Inferior parietal cortex (tissue), 1 donor: ENCODE measurements around the gene BMP7.
"Not testable (repeated sequence)": the region's sequence is repeated elsewhere in the genome, so short reads cannot be mapped to it uniquely, and the experiment has no call there.

Experiments used
- DNase-seq: peaks from one replicate; pipeline ENCODE4 v3.0.0-alpha.2; 2016; ENCODE audit errors: extremely low spot score

Gene BMP7

DNA sequence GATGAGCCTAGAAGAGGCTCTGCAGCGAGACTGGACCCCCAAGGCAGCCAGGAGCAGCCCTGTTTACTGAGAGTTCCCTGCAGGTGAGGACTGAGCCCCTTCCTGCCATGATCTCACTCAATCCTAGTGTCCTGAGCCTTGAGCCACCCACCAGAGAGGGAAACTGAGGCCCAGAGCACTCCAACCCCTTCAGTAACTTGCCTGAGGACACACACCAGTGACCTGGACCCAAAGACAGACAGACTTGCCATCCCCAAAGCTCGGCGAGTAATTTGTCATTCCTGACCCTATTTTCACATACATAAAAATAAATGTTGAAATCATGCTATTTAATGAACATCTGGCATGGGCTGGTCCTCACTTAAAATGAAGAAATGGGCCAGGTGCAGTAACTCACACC lies 16.7 kb downstream of the BMP7 start:
- DNase-seq = no peak

DNA sequence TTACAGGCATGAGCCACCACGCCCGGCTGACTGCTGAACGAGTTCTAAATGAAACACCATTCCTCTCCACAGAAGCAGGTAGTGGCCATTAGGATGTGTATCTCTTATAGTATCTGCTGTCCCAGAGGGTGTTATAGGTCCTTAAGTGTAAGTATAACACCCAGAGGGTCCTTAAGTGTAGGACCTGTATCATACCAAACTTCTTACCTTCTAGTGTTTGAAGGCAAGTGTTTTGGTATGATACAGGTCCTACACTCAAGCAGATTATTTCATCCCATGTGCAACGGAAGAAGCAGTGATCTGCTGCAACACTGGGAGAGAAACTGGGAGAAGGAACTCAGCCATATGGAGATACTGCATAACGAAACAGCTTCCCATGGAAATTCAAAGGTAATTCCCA lies 17.4 kb downstream of the BMP7 start:
- no peak for DNase-seq

DNA sequence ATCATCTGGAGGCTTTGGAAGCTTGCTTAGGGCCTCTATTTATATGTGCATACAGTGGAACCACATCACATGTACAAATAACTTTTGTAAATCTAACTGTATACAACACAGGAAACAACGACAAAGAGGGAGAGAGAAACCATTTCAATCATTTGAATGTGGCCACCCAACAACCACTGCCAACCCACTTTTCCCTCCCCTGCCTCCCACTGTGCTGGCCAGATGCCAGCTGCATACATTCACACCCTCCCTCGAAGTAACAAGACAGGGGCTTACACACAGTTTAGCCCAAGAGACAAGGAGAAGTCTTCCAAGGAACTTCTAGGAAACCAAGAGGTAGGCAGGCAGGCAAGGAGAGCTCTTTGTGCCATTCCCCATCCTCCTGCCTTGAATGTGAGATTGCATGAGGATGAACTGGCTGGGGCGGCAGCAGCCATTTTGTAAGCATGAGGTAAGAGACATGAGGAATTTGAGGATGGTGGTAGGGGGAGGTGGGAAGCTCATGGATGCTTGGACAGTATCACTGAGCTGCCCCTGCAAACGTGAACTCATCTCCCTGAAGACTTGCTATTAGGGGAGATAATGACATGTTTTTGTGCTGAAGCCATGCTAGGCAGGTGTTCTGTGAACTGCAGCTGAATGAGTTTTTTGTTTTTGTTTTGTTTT lies 18.2 kb downstream of the BMP7 start:
- no peak for DNase-seq

DNA sequence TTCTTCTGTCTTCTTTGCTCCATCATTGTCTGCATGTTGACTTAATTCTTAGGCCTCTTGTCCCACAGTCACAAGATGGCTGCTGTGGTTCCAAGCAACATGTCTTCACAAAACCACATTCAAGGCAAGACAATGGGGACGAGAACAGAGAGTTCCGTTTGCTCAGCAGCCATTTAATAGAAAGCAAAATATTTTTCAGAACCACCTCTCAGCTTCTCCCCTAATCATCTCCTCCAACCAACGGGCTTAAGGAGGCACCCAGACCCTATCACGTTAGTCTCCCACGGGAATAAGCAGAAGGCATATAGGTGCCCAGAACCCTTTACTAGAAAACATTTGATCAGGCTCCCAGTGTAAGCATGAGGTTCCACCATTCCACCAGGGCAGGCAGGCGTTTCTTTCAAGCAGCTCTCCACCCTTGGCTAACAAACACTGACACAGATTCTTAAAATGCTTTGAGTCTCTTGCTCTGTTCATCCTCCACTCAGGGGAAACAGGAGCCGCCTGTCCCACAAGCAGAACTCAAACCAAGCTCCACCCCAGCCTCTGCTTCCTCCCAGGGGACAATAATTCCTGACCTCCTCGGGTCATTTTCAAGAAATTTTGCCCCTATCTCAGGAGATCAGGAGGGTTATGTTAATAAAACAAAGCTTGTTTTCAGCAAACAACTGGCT lies 19.0 kb downstream of the BMP7 start:
- no peak for DNase-seq

DNA sequence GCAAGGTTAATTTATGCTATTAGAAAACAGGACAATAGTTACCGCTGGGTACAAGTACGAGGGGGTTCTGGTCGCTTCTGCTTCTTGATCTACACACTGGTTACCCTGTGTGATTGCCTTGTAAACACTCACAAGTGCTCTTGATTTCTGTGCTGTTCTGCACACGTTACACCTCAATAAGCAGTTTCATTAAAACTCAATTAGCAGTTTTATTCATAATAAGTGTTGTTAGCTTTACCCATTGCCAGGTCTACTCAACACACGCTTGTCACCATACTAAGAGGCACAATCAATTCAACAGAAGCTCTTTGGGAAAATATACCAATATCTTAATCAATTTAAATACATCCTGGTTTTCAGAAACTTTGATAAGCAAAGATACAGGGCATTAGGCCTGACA lies 20.4 kb downstream of the BMP7 start:
- no peak for DNase-seq

DNA sequence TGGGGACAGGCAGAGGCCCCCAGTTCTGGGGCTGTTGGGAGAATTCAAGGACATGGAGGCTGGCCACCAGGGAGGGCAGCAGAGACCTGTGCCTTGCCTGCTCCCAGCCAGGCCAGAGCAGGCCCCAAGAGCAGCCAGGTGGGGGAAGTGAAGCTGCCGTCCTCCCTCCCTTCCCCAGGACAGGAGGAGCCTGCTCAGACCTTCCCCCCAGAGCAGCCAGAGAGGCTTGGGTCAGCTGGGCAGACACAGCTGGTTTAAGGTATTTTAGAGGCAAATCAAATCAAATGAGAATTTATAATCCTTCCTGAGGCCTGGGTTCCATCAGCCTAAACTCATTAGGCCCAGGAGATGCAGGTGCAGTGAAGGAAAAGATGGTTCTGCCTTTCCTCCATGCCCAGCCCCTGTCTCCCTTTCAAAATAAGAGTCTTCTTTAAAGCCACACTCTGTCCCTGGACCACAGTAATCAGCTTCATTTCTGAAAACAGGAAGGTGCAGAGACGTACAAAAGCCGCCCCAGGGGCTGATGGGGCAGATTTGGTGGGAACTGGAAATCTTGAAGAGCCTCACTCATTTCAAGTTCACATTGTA lies 21.7 kb downstream of the BMP7 start:
- DNase-seq = no peak

DNA sequence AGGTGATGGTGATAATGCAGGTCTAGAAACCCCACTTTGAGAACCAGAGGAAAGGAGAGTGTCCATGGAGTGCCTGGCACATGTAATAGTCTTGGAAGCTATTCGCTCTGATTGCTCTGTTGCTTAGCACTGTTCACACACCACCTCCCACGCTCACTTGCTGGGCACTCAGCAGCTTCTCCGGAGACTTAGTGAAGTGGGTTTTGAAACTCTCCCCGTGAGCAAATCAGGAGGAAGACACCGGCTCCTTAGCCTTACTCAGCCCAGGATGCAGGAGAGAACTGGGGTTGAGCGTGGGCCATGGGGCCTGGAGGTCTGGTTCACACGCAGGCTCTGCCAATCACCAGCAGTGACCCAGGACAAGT lies 22.2 kb downstream of the BMP7 start:
- no peak for DNase-seq

DNA sequence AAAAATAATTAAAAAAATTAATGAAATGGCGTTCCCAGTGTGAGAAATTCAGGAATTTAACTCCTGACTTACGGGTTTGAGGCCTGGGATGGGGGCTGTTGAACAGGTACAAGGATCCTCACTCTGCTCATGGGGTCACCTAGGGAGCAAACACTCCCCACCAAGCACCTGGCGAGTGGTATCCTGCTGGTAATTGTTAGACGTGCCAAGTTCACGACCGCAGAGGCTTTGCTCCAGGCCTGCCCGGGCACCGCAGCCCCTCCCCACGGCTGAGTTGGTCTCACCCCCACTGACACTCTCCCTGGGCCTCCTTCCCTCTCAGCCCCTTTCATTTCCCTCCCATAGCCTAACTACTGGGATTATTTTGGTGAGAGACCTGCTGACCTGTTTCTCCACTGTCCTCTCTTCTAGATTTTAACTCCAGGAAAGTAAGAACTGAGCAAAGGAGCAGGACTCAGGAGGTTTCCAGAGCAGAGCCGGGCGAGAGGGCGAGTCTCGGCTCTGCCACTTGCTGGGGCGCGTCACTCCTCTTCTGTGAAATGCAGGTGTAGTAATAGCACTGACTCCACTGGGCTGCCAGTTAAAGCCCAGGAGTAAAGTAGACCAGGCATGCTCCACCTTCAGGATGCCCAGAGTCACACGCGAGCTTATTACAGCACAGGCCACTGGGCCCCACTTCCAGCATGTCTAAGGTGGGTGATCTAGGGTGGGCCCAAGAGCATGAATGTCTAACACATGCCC lies 22.8 kb downstream of the BMP7 start:
- DNase-seq = no peak

DNA sequence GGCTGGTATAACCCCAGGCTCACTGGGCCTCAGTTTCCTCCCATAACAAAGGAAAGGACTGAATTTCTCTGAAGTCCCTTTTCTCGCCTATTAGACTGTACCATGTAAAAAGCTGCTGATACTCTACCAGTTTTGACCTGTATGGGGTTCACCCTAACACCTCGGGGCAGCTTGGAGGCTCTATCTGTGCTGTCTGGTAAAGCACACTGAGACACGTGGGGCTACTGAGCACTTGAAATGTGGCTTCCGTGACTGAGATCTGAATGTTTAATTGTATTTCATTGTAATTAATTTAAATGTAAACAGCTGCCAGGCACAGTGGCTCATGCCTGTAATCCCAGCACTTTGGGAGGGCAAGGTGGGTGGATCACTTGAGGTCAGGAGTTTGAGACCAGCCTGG lies 24.0 kb downstream of the BMP7 start:
- DNase-seq = no peak

DNA sequence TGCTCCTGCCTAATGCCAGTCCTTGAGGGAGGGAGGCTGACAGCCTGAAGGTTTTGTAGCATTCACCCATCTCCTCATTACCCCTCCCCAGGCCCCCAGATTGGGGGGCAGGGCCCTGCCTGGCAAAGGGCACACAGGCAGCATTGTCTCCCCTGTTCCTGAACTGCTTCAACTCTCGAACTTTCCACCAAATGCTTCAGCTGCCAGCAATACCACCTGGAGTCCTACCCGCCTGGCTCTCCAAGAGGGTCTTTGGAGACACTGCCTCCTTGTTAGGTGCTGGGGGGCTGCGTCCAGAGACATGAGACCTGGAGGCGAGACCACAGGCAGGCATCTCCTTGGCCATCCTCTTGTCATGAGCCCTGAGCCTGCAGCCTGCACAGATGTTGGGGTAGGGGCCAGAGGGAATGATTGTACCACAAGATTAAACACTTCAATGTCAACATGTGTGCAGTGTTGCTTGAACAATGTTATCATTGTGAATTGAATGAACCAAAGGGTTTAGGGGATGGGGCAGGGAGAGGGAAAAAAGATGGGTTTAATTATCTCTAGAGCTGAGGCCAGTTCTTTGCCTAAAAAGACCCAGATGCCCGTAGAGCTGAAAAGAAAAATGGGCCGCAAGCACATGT lies 25.0 kb downstream of the BMP7 start:
- DNase-seq = no peak

DNA sequence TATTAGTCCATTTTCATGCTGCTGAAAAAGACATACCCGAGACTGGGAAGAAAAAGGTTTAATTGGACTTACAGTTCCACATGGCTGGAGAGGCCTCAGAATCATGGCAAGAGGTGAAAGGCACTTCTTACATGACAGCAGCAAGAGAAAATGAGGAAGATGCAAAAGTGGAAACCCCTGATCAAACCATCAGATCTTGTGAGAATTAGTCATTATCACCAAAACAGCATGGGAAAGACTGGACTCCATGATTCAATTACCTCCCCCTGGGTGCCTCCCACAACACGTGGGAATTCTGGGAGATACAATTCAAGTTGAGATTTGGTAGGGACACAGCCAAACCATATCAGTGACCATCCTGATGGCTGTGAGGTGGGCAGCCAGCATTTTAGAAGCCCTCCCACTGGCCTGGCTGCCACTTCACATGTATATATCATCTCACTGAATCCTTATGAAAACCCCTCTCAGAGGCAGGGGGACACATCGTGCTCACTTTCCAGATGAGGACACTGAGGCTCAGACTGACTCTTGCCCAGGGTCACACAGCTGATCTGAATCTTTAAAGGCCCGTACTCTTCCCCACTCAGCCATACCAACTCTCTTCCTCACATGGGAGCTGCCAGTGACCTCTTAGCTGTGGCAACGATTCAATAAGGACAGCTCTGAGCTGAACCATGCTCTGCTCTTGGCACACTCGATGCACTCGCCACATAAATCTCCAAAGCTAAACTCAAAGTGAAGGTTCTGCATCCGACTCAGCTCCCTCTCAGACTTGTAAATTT lies 25.7 kb downstream of the BMP7 start:
- DNase-seq = no peak

DNA sequence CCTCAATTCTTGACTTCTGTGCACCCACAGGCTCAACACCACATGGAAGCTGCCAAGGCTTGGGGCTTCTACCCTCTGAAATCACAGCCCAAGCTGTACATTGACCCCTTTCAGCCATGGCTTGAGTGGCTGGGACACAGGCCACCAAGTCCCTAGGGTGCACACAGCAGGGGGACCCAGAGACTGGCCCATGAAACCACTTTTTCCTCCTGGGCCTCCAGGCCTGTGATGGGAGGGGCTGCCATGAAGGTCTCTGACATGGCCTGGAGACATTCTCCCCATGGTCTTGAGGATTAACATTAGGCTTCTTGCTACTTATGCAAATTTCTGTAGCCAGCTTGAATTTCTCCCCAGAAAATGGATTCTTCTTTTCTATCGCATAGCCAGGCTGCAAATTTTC lies 26.7 kb downstream of the BMP7 start:
- not testable (repeated sequence) for DNase-seq

DNA sequence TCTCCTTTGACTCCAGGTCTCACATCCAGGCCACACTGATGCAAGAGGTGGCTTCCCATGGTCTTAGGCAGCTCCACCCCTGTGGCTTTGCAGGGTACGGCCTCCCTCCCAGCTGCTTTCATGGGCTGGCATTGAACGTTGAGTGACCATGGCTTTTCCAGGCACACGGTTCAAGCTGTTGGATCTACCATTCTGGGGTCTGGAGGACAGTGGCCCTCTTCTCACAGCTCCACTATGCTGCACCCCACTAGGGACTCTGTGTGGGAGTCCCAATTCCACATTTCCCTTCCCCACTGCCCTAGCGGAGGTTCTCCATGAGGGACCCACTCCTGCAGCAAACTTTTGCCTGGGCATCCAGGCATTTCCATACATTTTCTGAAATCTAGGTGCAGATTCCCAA lies 27.1 kb downstream of the BMP7 start:
- not testable (repeated sequence) for DNase-seq

DNA sequence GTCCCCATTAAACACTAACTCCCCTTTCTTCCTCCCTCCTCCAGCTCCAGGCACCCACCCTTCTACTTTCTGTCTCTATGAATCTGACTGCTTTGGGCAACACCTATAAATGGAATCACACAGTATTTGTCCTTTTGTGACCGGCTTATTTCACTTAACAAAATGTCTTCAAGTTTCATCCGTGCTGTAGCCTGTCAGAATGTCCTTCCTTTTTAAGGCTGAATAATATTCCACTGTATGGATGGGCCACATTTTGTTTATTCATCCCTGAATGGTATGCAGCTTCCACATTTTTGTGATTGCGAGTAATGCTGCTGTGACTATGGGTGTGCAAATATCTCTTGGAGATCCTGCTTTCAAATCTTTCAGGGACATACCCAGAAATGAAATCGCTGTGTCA lies 28.4 kb downstream of the BMP7 start:
- no peak for DNase-seq

DNA sequence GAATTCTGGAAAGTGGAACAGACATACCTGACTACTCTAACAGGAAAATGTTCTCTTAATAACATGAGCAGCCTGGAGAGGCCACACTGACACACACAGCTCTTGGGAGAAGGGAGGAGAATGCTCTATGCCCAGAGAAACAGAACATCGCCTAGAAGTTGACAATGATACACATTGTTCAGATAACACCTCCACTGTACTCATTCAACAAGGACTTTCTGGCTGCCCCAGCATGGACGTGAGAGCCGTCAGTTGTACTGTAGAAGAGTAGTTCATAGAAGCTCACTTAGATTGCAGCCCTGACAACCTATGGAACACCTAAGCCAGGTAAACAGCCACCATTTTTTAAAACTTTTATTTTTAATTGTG lies 28.9 kb downstream of the BMP7 start:
- DNase-seq = no peak

DNA sequence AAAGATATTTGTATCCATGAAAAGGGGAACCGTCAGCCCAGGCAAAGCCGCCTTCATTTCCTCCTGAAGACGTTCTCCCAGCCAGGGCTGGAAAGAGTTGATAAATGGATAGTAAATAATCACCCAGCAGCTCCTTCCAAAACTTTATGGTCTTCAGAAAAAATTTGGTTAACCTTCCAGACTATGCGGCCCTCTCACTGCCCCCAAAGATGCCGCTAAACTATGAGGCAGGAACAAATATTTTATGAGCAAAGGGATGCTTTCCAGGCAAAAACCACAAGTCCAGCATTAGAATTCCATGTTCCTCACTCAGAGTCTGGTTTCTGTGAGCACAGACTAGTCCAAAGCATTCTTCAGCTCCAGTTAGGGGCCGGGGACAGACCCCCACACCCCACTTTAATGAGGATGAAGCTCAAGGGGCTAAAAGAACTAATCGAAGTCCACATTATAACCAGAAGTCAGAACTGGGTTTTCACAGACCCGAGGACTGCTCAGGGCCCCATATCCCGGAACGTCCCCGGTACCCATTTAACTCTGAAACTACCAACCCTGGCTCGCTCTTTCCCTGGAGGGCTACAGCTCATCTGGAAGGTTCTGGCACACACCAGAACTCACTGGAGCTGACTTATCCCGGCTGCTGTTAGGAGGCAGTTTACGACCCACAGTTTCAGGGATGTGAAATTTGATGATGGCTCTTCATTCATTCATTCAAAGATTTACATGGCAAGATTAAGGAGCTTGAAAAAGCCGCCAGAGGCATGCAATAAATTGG lies 29.4 kb downstream of the BMP7 start:
- no peak for DNase-seq

DNA sequence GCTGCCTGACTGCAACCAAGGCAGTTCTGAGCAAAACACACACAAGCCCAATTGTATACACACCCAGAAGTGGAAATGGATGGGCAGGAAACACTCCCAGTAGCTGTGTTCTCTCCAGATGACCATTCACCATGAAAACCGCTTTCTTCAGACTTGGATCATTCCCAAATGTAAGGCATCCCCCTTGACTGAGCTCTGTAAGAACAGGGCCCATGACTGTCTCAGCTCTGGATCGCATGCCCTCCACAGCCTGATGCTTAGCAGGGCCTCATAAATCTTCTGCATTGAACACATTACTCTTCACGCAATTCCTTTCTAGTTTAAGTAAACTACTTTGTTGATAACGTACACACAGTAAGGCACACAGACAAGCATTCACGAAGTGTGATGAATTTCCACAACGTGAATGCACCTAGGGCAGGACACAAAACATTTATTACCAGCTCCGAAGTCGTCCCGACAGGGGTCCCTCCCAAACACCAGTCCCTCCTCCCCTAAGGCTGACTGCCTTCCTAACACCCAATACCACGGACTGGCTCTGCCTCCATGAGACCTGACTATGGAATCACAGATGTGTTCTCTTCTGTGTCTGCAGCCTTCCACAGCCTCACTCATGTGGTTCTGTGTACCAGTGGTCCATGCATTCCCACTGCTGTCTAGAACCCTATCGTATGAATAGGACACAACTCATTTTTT lies 31.7 kb downstream of the BMP7 start:
- no peak for DNase-seq

DNA sequence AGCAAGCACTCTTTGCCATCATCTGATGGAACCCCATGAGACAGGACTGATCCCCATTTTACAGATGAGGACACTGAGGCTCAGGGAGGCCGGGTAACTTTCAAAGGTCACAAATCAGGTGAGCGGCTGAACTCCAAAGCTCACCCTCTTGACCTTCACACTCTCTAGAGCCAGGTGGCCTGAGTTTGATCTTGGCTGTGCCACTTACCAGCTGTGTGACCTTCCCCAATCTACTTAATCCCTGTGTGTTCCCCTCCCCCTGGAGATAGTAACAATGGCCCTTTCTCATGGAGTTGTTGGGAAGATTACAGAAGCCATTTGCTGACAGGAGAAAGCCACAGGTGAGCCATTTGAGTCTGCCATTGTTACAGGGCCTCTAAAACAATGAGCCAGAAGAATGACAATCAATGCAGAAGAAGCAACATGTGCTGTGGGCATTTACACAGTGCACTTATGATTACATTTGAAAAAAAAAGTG lies 34.5 kb downstream of the BMP7 start:
- no peak for DNase-seq

DNA sequence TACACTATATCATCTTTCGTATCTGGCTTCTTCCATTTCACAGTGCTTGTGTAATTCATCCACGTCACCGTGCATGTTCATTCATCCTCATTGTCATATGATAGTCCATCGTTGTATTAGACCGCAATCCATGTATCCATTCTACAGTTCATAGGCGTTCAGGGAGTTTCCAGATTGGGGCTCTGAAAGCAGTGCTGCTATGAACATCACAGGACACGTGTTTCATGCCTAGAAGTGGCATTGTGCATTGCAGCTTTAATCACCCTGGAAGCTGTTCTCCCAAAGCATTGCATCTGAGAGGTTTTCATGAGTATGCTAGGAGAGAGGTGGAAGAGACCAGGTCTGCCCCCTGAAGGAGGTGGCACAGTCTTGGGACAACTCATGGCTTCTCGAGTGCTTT lies 35.3 kb downstream of the BMP7 start:
- no peak for DNase-seq

DNA sequence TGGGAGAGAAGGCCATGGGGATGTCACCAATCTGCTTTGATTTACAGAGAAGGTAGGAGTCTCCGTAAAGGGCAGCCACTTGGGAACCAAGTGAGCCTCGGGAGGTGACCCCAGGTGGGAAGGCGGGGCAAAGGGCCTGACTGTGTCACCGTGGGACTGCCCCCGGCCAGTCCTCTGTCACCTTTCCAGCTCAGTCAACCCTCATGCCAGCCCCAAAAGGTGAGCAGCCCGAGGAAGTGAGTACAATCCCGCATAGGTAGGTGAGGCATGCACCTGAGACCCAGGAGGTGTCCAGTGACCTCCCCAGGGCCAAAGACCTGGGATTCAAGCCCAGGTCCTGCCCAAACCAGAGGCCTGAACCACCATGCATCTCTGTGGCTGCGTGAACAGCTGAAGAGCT lies 36.2 kb downstream of the BMP7 start:
- DNase-seq = no peak
